DMS79 treated with DMSO at 0.1 percent for 48 hours (cell line): Measurements from ENCODE around the gene FLNB.

Experiments
- DNase-seq: peaks from one replicate; lab custom pipeline; 2025; lab: John Stamatoyannopoulos, UW

FLNB gene

GRCh38 chr3:58135712-58136543, 127.7 kb downstream of the FLNB start:
- DNase-seq, result no peak

- DNase-seq, result no peak
Measured at GRCh38 chr3:58137306-58137705, 129.1 kb downstream of the FLNB start.

- DNase-seq, result no peak
Measured at GRCh38 chr3:58141766-58142345, 133.6 kb downstream of the FLNB start.

- DNase-seq, result no peak
Measured at GRCh38 chr3:58143417-58144055, 135.3 kb downstream of the FLNB start.

- DNase-seq, result no peak
Measured at GRCh38 chr3:58144478-58145325, 136.5 kb downstream of the FLNB start.

- no peak for DNase-seq
Measured at GRCh38 chr3:58148049-58148448, 139.8 kb downstream of the FLNB start.

GRCh38 chr3:58150130-58150809, 142.0 kb downstream of the FLNB start:
- DNase-seq, result no peak

- no peak for DNase-seq
Measured at GRCh38 chr3:58150810-58151199, 142.6 kb downstream of the FLNB start.

- DNase-seq, result no peak
Measured at GRCh38 chr3:58151637-58152036, 143.4 kb downstream of the FLNB start.

GRCh38 chr3:58152225-58153015, 144.2 kb downstream of the FLNB start:
- DNase-seq, result no peak

GRCh38 chr3:58153371-58153770, 145.1 kb downstream of the FLNB start:
- DNase-seq, result no peak

GRCh38 chr3:58154626-58155449, 146.6 kb downstream of the FLNB start:
- no peak for DNase-seq

- DNase-seq, result no peak
Measured at GRCh38 chr3:58155838-58156237, 147.6 kb downstream of the FLNB start.

GRCh38 chr3:58157700-58158099, 149.5 kb downstream of the FLNB start:
- DNase-seq, result peak; percentile 57

GRCh38 chr3:58158442-58159153, 150.4 kb downstream of the FLNB start:
- DNase-seq, result no peak

GRCh38 chr3:58160399-58160798, 152.2 kb downstream of the FLNB start:
- DNase-seq, result no peak

- no peak for DNase-seq
Measured at GRCh38 chr3:58161435-58162398, 153.5 kb downstream of the FLNB start.

- no peak for DNase-seq
Measured at GRCh38 chr3:58163234-58163633, 155.0 kb downstream of the FLNB start.
